ENCODE results near the gene PLEKHM1. TPM values are rescaled to one million over a fixed set of nuclear protein-coding genes. Genes with fewer than 3 reads are reported as not detected.
A peak's percentile ranks its signal among the peaks of the same experiment; 100 is the strongest.
"Not testable (repeated sequence)": the region's sequence is repeated elsewhere in the genome, so short reads cannot be mapped to it uniquely, and the experiment has no call there.

The PLEKHM1 gene
- total RNA-seq, 4 donors from 2014 or later = 45.4 to 130 (median 71.7) TPM

DNA sequence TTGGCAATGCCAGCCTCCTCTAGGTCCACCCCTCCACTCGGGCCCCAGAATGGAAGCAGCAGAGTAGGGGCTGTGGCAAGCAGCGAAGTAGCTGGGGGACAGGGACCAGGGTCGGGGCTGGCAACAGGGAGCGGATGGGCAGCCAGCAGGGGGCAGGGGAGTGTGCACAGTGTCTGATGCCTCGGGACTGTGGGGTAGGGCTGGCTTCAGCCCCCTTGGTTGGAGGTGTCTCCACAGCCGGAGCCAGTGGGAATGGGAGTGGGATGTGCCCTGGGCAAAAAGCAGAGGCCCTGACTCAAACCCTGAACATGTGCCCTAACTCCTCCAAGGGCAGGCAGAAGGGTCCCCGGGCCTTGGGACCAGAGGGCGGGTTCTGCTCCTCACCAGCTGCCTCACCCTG is 39.4 kb downstream of the PLEKHM1 start:
- H3K36me3 ChIP-seq = peaks cover 0 to 33% (median 0%) of the 10 kb centered on the region in 3 donors
- DNase-seq = no peak
- no peak overlapping the region for H3K27ac ChIP-seq
- H3K4me3 ChIP-seq = no peak overlapping the region
- TF ChIP-seq POLR2A (IDR thresholded peaks at IDR 0.05) = no peak
- TF ChIP-seq, protein P1, sequence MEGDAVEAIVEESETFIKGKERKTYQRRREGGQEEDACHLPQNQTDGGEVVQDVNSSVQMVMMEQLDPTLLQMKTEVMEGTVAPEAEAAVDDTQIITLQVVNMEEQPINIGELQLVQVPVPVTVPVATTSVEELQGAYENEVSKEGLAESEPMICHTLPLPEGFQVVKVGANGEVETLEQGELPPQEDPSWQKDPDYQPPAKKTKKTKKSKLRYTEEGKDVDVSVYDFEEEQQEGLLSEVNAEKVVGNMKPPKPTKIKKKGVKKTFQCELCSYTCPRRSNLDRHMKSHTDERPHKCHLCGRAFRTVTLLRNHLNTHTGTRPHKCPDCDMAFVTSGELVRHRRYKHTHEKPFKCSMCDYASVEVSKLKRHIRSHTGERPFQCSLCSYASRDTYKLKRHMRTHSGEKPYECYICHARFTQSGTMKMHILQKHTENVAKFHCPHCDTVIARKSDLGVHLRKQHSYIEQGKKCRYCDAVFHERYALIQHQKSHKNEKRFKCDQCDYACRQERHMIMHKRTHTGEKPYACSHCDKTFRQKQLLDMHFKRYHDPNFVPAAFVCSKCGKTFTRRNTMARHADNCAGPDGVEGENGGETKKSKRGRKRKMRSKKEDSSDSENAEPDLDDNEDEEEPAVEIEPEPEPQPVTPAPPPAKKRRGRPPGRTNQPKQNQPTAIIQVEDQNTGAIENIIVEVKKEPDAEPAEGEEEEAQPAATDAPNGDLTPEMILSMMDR (IDR thresholded peaks at IDR 0.05) = no peak
- H3K4me1 ChIP-seq = peaks cover 0 to 7% (median 0%) of the 10 kb centered on the region in 4 donors
- no peaks in the 10 kb centered on the region for H3K9me3 ChIP-seq
- H3K27me3 ChIP-seq = no peaks in the 10 kb centered on the region

DNA sequence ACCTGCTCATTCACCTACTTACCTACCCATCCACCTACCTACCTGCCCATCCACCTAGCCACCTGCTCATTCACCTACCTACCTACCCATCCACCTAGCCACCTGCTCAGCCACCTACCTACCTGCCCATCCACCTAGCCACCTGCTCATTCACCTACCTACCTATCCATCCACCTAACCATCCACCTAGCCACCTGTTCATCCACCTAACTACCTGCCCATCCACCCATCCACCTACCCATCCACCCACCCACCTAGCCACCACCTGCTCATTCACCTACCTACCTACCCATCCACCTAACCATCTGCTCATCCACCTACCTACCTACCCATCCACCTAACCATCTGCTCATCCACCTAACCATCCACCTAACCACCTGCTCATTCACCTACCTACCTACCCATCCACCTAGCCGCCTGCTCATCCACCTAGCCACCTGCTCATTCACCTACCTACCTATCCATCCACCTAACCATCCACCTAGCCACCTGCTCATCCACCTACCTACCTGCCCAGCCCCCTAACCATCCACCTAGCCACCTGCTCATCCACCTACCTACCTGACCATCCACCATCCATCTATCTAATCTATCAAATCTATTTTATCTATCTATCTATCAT is 40.7 kb downstream of the PLEKHM1 start:
- peak in 1 of 3 donors; percentile 30 for DNase-seq
- H3K4me3 ChIP-seq, H3K27me3 ChIP-seq, H3K4me1 ChIP-seq, H3K27ac ChIP-seq, H3K9me3 ChIP-seq: not testable (repeated sequence)
- H3K36me3 ChIP-seq = peaks cover 0 to 38% (median 0%) of the 10 kb centered on the region in 3 donors

DNA sequence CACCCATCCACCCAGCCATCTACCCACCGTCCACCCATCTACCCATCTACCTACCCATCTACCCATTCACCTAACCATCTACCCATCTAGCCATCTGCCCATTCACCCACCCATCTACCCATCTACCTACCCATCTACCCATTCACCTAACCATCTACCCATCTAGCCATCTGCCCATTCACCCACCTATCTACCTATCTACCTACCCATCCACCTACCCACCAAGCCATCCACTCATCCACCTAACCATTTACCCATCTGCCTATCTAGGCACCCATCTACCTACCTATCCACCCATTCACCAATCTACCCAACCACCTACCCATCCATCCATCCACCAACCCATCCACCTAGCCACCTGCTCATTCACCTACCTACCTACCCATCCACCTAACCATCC is 41.3 kb downstream of the PLEKHM1 start:
- H3K4me3 ChIP-seq, H3K27ac ChIP-seq, H3K4me1 ChIP-seq, H3K9me3 ChIP-seq, H3K27me3 ChIP-seq: not testable (repeated sequence)
- peaks cover 0 to 38% (median 0%) of the 10 kb centered on the region in 3 donors for H3K36me3 ChIP-seq
- peak in 1 of 3 donors; percentile 19 for DNase-seq

DNA sequence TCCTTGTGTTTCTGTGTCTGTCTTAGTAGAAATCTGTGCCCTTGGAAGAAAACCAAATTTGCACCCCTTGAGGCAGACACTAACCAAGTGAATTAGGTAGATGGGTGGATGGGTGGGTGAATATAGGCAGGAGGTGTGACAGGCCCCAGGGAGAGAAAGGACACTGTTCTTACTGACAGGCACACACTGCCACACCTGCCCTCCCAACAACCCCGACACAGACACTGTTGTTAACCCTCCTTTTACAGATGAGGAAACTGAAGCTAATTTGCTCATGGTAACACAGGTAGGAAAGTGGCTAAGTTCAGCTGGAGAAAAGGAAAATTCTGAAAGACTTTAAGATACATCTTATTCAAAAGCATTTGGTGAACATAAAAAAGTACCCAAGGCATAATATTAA is 42.0 kb downstream of the PLEKHM1 start:
- H3K4me3 ChIP-seq, H3K9me3 ChIP-seq: not testable (repeated sequence)
- H3K36me3 ChIP-seq = peaks cover 0 to 33% (median 0%) of the 10 kb centered on the region in 3 donors

DNA sequence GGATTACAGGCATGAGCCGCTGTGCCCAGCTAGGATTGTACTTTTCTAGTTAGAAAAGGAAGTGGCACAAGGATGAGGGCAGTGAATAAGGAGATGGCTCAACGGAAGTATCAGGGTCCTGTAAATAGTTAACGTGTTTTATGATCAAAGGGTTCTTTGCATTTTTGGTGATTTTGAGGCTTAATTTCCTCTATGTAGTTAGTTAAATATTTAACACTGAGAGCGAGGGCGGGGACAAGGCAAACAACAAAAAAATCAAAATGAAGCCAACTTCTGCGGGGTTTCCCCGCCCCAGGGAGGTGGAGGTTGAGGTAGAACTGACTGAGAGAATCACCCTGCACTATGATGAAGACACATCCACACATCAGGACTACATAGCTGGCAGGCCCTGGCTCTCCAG is 42.5 kb downstream of the PLEKHM1 start:
- H3K9me3 ChIP-seq, H3K4me3 ChIP-seq, H3K4me1 ChIP-seq, H3K27me3 ChIP-seq: not testable (repeated sequence)
- Histone ChIP-seq H3K36me3 (peaks cover 0 to 31% (median 0%) of the 10 kb centered on the region in 3 donors), H3K27ac (peak overlapping the region in 1 of 4 donors; percentile 30)
- DNase-seq = peak in 1 of 3 donors; percentile 36

More for the DNA sequence above, 42.0 kb downstream of the PLEKHM1 start:
- H3K27me3 ChIP-seq, DNase-seq, H3K27ac ChIP-seq, H3K4me1 ChIP-seq: not testable (repeated sequence)

DNA sequence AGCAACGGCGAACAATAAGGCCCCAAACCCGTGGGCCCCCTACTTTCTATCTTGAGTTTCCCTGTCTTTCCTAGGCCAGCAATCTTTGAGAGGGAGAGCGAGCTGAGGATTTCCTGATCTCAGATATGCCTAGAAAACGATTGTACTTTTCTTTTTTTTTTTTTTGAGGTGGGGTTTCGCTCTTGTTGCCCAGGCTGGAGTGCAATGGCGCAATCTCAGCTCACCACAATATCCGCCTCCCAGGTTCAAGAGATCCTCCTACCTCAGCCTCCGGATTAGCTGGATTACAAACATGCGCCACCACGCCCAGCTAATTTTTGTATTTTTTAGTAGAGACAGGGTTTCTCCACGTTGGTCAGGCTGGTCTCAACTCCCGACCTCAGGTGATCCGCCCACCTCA is 42.9 kb downstream of the PLEKHM1 start:
- DNase-seq = peak in 1 of 3 donors; percentile 38
- H3K27ac ChIP-seq = peak overlapping the region in 2 of 4 donors; percentile 31 to 49
- H3K36me3 ChIP-seq = peaks cover 0 to 27% (median 0%) of the 10 kb centered on the region in 3 donors
- not testable (repeated sequence) for H3K27me3 ChIP-seq, H3K9me3 ChIP-seq, H3K4me1 ChIP-seq, H3K4me3 ChIP-seq

DNA sequence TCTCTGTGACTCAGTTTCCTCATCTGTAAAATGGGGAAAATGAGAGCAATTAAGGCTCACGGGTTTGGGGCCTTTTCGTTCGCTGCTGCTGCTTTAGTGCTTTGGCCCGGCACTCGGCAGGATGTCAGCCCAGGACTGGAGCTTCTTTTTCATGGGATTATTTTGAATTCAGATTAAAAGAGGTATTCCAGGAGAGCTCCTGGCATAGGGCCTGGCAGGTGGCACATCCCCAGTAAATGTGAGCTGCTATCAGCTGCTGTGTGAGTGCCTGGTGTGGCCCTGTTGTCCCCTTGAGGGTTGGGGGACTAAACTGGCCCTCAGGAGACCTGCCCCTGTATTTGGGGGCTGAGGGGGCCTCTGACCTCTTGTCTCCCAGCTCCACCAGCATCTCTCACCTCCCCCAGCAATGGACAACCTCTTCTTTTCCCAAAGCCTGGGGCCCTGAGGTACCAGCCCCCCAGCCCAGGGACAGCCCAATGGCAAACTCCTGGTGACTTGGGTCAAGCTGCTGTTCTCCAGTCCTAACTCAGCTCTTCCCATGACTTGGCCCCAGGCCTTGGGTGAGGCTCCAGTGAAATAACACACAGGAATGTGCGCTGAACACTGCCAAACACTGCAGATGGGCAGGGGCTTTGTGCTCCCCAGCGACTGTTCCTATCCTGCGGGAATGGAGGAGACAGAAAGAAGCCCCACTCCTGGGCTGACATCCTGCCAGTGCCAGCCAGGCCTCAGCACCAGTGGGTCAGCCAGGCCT is 43.5 kb downstream of the PLEKHM1 start:
- not testable (repeated sequence) for H3K9me3 ChIP-seq, H3K4me1 ChIP-seq, H3K4me3 ChIP-seq, H3K27me3 ChIP-seq
- peaks cover 0 to 27% (median 0%) of the 10 kb centered on the region in 3 donors for H3K36me3 ChIP-seq
- DNase-seq = peak in 1 of 3 donors; percentile 42
- H3K27ac ChIP-seq = peak overlapping the region in 2 of 4 donors; percentile 31 to 49

DNA sequence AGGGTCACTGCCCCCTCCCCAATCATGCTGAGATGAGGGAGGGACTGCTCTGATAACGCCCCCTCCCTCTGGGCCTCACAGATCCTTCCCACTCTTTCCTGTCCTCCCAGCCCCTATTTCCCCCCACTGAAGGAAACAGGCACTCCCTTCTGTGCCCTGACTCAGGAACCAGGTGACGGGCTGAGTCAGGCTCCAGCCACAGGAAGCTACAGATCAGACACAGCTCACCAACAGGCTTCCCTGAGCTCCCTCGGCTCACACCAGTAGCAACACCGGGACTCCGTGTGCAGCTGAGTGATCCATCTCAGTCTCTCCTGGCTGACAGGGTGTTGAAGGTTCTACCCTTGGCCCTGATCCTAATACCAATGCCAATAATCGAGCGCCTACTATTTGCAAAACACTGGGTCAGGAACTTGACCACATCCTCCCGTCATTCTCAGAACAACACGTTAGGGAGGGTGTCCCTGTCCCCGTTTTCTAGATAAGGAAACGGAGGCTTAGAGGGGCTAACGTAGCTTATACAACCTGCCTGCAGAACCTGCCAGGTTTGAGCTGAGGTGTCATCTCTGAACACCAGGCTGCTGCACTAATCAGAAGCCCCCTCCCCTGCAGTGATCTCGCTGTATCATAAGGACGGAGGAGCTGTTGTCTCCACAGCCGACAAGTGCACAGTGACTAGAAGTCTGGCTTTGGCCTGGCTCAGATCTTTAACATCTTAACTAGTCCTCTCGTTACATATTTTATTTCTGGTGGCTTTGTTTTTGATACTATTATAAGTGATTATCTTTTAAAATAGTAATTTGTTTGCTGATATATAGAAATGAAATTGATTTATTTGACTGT is 44.4 kb downstream of the PLEKHM1 start:
- H3K36me3 ChIP-seq = peaks cover 0 to 25% (median 0%) of the 10 kb centered on the region in 3 donors
- not testable (repeated sequence) for H3K9me3 ChIP-seq, H3K27me3 ChIP-seq, H3K4me1 ChIP-seq, H3K4me3 ChIP-seq
- DNase-seq = peak in 1 of 3 donors; percentile 30
- H3K27ac ChIP-seq = peak overlapping the region in 1 of 4 donors; percentile 34

DNA sequence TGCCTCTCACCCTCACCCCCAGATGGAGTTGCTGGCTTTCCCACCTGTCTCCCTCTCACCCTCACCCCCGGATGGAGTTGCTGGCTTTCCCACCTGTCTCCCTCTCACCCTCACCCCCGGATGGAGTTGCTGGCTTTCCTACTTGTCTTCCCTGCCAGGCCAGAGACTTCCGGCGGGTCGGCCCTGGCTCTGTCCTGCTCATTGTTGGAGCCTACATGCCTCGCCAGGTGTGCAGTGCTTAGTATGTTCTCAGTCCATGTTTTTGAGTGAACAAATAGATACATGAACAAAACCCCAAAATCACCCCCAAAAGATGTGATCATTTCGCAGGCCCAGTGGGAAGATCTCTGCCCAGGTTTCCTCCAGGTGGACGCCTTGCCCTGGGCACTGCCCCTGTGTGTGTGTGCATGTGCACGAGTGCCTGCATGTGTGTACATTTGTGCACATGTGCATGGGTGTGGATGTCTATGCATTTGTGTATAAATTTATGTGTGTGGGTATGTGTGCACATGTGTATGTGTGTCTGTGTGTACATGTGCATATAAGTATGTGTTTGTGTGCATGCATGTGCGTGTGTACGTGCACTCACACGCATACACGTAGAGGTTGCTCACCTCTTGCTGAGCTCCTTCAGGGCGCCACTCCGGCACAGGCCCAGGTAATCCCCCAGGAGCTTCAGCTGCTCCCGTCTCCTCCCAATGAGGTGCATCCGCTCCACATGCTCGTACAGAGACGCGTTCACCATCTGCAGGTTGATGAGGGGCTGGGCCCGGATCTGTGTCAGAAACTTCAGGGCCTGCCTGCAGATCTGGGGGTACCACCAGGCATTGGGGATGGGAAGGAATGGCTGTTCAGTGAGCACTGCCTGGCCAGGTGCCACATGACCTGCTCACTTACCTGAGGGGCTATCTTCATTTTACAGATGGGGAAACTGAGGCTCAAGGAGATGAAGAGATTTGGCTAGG is 45.4 kb downstream of the PLEKHM1 start:
- not testable (repeated sequence) for H3K4me1 ChIP-seq, H3K4me3 ChIP-seq, H3K27me3 ChIP-seq, H3K9me3 ChIP-seq
- peak in 1 of 3 donors; percentile 32 for DNase-seq
- Histone ChIP-seq H3K36me3 (peaks cover 0 to 20% (median 0%) of the 10 kb centered on the region in 3 donors), H3K27ac (peak overlapping the region in 1 of 4 donors; percentile 34)

DNA sequence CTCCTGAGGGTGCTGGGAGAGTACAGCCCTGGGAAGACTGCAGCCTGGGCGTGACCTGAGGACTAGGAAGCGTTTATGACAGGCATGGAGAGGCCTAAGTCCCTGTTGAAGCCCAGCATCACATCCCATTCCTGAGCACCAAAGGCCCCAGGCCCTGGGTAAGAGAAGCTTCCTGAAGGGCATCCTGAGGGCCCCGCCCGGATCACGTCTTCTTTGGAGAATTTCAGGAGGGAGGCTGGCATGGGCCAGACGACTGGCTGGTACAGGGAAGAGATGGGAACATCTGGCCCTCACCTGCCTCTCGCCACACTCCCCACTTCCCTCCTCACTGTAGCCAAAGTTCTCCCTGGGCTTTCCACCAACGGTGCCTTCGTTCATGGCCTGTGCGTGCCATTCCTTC is 46.2 kb downstream of the PLEKHM1 start:
- Histone ChIP-seq H3K4me1 (peaks cover 0 to 12% (median 0%) of the 10 kb centered on the region in 4 donors), H3K36me3 (peaks cover 0 to 20% (median 0%) of the 10 kb centered on the region in 3 donors)
- not testable (repeated sequence) for H3K27ac ChIP-seq, H3K27me3 ChIP-seq, H3K4me3 ChIP-seq, H3K9me3 ChIP-seq
- DNase-seq = peak in 1 of 3 donors; percentile 33

DNA sequence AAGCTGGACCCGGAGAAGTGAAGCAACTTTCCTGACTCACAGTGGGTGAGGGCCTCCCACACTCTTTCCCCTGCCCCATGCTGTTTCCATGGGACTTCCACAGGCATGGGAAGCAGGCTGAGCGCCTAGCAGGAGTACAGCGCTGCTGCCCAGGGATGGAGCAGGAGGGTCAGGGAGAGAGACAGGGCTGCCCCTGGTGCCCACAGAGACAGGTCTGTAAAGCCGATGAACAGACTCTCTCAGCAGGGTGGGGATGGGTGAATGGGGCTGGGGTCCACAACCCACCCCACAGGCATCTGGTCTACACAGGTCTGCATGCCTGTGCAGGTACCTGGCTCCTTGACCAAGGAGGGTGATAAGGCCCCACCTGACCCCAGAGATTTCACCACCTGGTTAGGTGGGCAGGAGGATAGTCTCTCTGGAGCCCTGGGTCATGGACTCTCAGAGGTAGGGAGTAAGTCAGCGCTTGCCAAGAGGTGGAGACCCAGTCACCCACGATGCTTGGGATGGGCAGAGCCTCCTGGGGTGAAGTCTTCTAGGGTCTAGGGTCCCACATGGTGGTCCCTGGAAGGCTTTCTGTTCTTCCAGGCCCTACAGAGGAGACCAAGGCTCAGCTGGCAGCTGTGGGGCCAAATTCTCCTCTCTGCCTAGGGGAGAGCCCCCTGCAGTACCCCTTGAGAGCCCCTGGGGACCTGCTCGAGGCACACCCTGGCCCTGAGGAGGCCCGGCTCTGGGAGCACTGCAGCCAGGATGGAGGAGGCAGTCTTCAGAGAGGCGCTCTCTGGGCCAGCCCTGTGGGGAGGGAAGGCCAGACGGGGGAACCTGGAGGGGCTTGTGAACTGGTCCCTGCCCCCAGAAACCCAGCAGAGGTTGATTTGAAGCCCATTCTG is 46.9 kb downstream of the PLEKHM1 start:
- Histone ChIP-seq H3K36me3 (peaks cover 0 to 27% (median 0%) of the 10 kb centered on the region in 3 donors), H3K4me1 (peaks cover 0 to 12% (median 0%) of the 10 kb centered on the region in 4 donors)
- H3K9me3 ChIP-seq, H3K27me3 ChIP-seq, H3K4me3 ChIP-seq, H3K27ac ChIP-seq: not testable (repeated sequence)
- DNase-seq = peak in 1 of 3 donors; percentile 23

Data from Peyer's patch (tissue), 4 donors.